Stimulated activated naive B cell treated with anti-CD40 and anti-IgM and Interleukin-4, amounts not matched to agents 10 μg/mL and 1 μg/mL and 100 μg/mL, for 72 hours (primary cell): ENCODE results near the gene NAALADL2.
"Not testable (repeated sequence)": the region's sequence is repeated elsewhere in the genome, so short reads cannot be mapped to it uniquely, and the experiment has no call there.

Experiments used
- ATAC-seq, 2 donors: fragments of 150-1000 bp; cut with Tn5 transposase; replicated peaks; 2 replicates each; pipeline ENCODE4 v1.10.0; 2021; ENCODE audit warnings: moderate library complexity in 1 of 2
- DNase-seq: peaks from one replicate; pipeline ENCODE4 v3.0.0; 2021
- H3K27ac Mint-ChIP-seq: one replicate; pipeline ENCODE4 v1.8.0; 2022; ENCODE audit warnings: mild to moderate bottlenecking, mixed read lengths
- H3K27me3 Mint-ChIP-seq, 2 donors: one replicate each; pipeline ENCODE4 v1.8.0; 2022; ENCODE audit warnings: mixed read lengths in 2 of 2
- H3K36me3 Mint-ChIP-seq, 2 donors: one replicate each; pipeline ENCODE4 v1.8.0; 2022; ENCODE audit warnings: mixed read lengths in 2 of 2, mild to moderate bottlenecking in 1 of 2
- H3K4me1 Mint-ChIP-seq, 2 donors: one replicate each; pipeline ENCODE4 v1.8.0; 2022; ENCODE audit warnings: mixed read lengths in 2 of 2, mild to moderate bottlenecking in 1 of 2
- H3K4me3 Mint-ChIP-seq, 2 donors: one replicate each; pipeline ENCODE4 v1.8.0; 2022; ENCODE audit warnings: mild to moderate bottlenecking in 2 of 2, mixed read lengths in 2 of 2, moderate library complexity in 1 of 2
- H3K9me3 Mint-ChIP-seq, 2 donors: one replicate each; pipeline ENCODE4 v1.8.0; 2022; ENCODE audit warnings: mixed read lengths in 2 of 2, mild to moderate bottlenecking in 1 of 2

The NAALADL2 gene

GRCh38 chr3:175335229-175335628, 476.1 kb downstream of the NAALADL2 start:
- H3K36me3 Mint-ChIP-seq: no peaks in the 10 kb centered on the region
- no peak overlapping the region for H3K27ac Mint-ChIP-seq
- H3K4me3 Mint-ChIP-seq: no peak overlapping the region
- ATAC-seq (no peak), DNase-seq (no peak)
- H3K9me3 Mint-ChIP-seq: peaks cover 0 to 3% of the 10 kb centered on the region in 2 donors
- H3K27me3 Mint-ChIP-seq: no peaks in the 10 kb centered on the region
- H3K4me1 Mint-ChIP-seq: no peaks in the 10 kb centered on the region

GRCh38 chr3:175336406-175337133, 477.4 kb downstream of the NAALADL2 start:
- Mint-ChIP-seq H3K4me1 (no peaks in the 10 kb centered on the region), H3K27me3 (no peaks in the 10 kb centered on the region), H3K36me3 (no peaks in the 10 kb centered on the region), H3K4me3 (no peak overlapping the region), H3K9me3 (peaks cover 0 to 3% of the 10 kb centered on the region in 2 donors), H3K27ac (no peak overlapping the region)
- DNase-seq: no peak
- ATAC-seq: no peak

DNA sequence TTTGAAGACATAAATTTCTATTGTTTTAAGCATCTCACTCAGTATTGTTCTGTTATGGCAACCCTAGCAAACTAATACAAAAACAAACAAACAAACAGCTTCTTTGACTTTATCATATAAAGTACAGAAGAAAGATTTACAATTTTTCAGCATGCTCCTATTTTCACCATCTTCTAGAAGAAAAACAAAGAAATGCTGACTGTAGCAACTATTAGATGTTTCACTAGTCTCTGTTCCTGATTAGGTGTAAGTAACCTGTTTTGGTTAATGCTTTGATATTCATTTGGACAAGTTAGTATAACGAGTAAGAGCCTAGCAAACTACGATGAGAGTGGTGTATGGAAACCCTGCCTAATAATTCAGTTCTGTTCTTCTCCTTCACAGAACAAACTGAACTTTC, 478.5 kb downstream of the NAALADL2 start:
- ATAC-seq (no peak), DNase-seq (no peak)
- Mint-ChIP-seq H3K4me3 (no peak overlapping the region), H3K27me3 (no peaks in the 10 kb centered on the region), H3K27ac (no peak overlapping the region), H3K9me3 (peaks cover 0 to 3% of the 10 kb centered on the region in 2 donors), H3K36me3 (no peaks in the 10 kb centered on the region), H3K4me1 (no peaks in the 10 kb centered on the region)

GRCh38 chr3:175338775-175339535, 479.8 kb downstream of the NAALADL2 start:
- ATAC-seq: no peak
- Mint-ChIP-seq H3K4me3 (no peak overlapping the region), H3K36me3 (no peaks in the 10 kb centered on the region), H3K27ac (no peak overlapping the region), H3K27me3 (no peaks in the 10 kb centered on the region), H3K4me1 (no peaks in the 10 kb centered on the region), H3K9me3 (peaks cover 0 to 3% of the 10 kb centered on the region in 2 donors)
- no peak for DNase-seq

- no peaks in the 10 kb centered on the region for H3K27me3 Mint-ChIP-seq
- H3K27ac Mint-ChIP-seq: no peak overlapping the region
- ATAC-seq (no peak), DNase-seq (no peak)
- no peaks in the 10 kb centered on the region for H3K4me1 Mint-ChIP-seq
- H3K36me3 Mint-ChIP-seq: no peaks in the 10 kb centered on the region
- peaks cover 0 to 3% of the 10 kb centered on the region in 2 donors for H3K9me3 Mint-ChIP-seq
- H3K4me3 Mint-ChIP-seq: no peak overlapping the region
These were observed 481.3 kb downstream of the NAALADL2 start for GRCh38 chr3:175340338-175341015.

GRCh38 chr3:175342196-175342595, 483.1 kb downstream of the NAALADL2 start:
- Mint-ChIP-seq H3K27me3 (no peaks in the 10 kb centered on the region), H3K4me1 (no peaks in the 10 kb centered on the region), H3K4me3 (no peak overlapping the region), H3K27ac (no peak overlapping the region), H3K36me3 (no peaks in the 10 kb centered on the region), H3K9me3 (peaks cover 0 to 3% of the 10 kb centered on the region in 2 donors)
- DNase-seq (no peak), ATAC-seq (no peak)

DNA sequence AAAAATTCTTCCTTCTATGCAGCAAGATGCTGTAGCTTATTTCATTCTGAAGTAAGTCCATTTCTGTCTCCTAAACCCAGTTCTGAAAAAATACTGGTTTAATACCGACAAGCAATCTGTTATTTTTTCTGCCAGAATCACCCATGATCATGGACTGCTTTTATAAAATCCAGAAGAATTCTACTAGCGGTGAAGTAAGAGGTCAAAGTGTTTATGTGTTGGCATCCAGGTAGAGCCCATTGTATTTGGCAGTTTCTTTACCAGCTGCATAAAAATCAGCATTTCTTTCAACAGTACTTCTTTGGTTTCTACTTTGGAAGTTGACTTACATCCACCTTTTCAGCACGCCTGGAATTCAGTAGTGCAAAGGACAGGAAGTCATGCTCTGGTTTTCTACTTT, 484.8 kb downstream of the NAALADL2 start:
- Mint-ChIP-seq H3K27me3 (no peaks in the 10 kb centered on the region), H3K27ac (no peak overlapping the region)

GRCh38 chr3:175346573-175347356, 487.6 kb downstream of the NAALADL2 start:
- Mint-ChIP-seq H3K27me3 (no peaks in the 10 kb centered on the region), H3K36me3 (no peaks in the 10 kb centered on the region), H3K9me3 (no peaks in the 10 kb centered on the region), H3K27ac (no peak overlapping the region), H3K4me1 (peaks cover 2 to 8% of the 10 kb centered on the region in 2 donors), H3K4me3 (no peak overlapping the region)
- no peak for DNase-seq
- ATAC-seq: no peak

More for the DNA sequence above, 484.8 kb downstream of the NAALADL2 start:
- Mint-ChIP-seq H3K36me3 (no peaks in the 10 kb centered on the region), H3K4me1 (peaks cover 0 to under 1% of the 10 kb centered on the region in 2 donors), H3K4me3 (no peak overlapping the region), H3K9me3 (no peaks in the 10 kb centered on the region)
- DNase-seq (no peak), ATAC-seq (no peak)

GRCh38 chr3:175349168-175349567, 490.0 kb downstream of the NAALADL2 start:
- Mint-ChIP-seq H3K27me3 (no peaks in the 10 kb centered on the region), H3K4me3 (no peak overlapping the region), H3K9me3 (no peaks in the 10 kb centered on the region), H3K27ac (no peak overlapping the region), H3K4me1 (peaks cover 2 to 8% of the 10 kb centered on the region in 2 donors), H3K36me3 (no peaks in the 10 kb centered on the region)
- peak in 1 of 2 donors; percentile 50 for ATAC-seq
- DNase-seq: no peak

- Mint-ChIP-seq H3K36me3 (no peaks in the 10 kb centered on the region), H3K27ac (no peak overlapping the region), H3K4me3 (no peak overlapping the region), H3K27me3 (no peaks in the 10 kb centered on the region), H3K4me1 (no peaks in the 10 kb centered on the region), H3K9me3 (no peaks in the 10 kb centered on the region)
- ATAC-seq (no peak), DNase-seq (no peak)
These were observed 496.7 kb downstream of the NAALADL2 start for GRCh38 chr3:175355801-175356335.

DNA sequence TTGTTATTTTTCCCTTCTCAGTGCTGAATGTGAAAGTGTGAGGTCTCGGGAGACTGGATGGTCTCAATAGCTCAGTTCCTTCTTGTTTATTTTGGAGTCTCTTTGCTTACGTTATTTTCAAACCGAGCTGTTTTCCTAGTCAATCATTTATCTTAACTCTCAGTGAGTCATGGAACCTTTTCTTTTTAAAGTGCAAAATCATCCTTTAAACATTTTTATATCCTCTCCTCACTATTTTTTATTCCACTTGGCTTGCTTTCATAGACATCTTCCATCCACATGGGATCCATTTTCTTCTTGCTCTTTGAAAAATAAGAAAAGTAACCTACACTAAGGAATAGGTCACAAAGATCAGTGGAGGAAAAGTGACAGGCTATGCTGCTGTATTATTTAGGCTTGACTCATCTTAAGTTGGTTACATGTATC, 497.8 kb downstream of the NAALADL2 start:
- no peaks in the 10 kb centered on the region for H3K9me3 Mint-ChIP-seq
- H3K27me3 Mint-ChIP-seq: no peaks in the 10 kb centered on the region
- no peak overlapping the region for H3K4me3 Mint-ChIP-seq
- ATAC-seq: no peak
- no peak for DNase-seq
- no peaks in the 10 kb centered on the region for H3K36me3 Mint-ChIP-seq
- H3K4me1 Mint-ChIP-seq: no peaks in the 10 kb centered on the region
- no peak overlapping the region for H3K27ac Mint-ChIP-seq

- no peak for ATAC-seq
- Mint-ChIP-seq H3K27ac (no peak overlapping the region), H3K4me1 (no peaks in the 10 kb centered on the region), H3K9me3 (peaks cover under 1 to 4% of the 10 kb centered on the region in 2 donors), H3K36me3 (no peaks in the 10 kb centered on the region), H3K4me3 (no peak overlapping the region), H3K27me3 (no peaks in the 10 kb centered on the region)
- DNase-seq: no peak
These were observed 498.6 kb downstream of the NAALADL2 start for GRCh38 chr3:175357758-175358157.

DNA sequence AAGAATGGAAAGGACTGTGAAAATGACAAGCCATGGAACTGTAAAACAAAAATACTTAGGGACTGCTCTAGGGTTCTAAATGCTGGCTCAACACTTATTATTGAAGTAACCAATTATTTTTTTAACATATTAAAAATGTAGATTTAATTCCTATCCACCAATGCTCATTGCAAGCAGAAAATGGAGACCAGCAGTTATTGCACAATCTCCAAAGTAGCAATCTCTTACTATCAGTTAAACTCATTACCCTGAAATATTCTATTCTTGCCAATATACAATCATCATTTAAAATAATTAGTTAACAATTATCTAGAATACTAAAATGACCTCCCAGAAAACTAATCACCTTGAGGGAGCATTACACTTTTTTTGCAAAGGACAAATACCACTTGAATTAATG, 499.8 kb downstream of the NAALADL2 start:
- no peak for ATAC-seq
- H3K27ac Mint-ChIP-seq: no peak overlapping the region
- no peak overlapping the region for H3K4me3 Mint-ChIP-seq
- H3K4me1 Mint-ChIP-seq: no peaks in the 10 kb centered on the region
- no peaks in the 10 kb centered on the region for H3K36me3 Mint-ChIP-seq
- no peak for DNase-seq
- H3K9me3 Mint-ChIP-seq: peaks cover 4 to 6% of the 10 kb centered on the region in 2 donors
- no peaks in the 10 kb centered on the region for H3K27me3 Mint-ChIP-seq

DNA sequence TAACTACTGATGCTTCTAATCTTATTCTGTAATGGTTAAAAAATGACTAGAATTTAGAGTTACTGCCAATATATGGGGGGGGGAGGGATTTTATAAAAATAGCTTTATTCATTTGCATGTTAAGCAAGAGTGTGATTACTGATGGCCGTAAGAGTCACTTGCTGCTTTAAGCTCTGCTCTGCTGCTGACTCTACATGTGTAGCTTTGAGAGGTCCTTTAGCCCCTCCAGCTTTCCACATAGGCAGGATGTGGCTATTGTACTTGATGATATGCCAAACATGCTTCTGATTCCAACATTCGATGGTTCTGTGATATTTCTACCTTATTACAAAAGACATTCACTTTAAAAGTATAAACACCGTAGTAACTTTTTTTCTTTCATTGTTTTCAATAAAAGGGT, 511.3 kb downstream of the NAALADL2 start:
- ATAC-seq, H3K9me3 Mint-ChIP-seq, H3K4me3 Mint-ChIP-seq, H3K36me3 Mint-ChIP-seq, H3K4me1 Mint-ChIP-seq, DNase-seq, H3K27me3 Mint-ChIP-seq, H3K27ac Mint-ChIP-seq: not testable (repeated sequence)
